GM15510 (cell line): ENCODE results near the gene CHN1.

ENCODE experiments used
- POLR2A ChIP-seq: IDR thresholded peaks from 3 replicates; pipeline ENCODE4 v1.6.1; 2011; ENCODE audit warnings: borderline replicate concordance; ENCODE audit not compliant: insufficient read length; ENCODE audit errors: extremely low read depth

Gene CHN1

GRCh38 chr2:174939046-174939445, 66.1 kb downstream of the CHN1 start:
- no peak for TF ChIP-seq POLR2A

- no peak for TF ChIP-seq POLR2A
These were observed 73.5 kb downstream of the CHN1 start for GRCh38 chr2:174931724-174932123.

- TF ChIP-seq POLR2A: no peak
These were observed 75.4 kb downstream of the CHN1 start for GRCh38 chr2:174929786-174930185.

GRCh38 chr2:174925046-174925784, 80.0 kb downstream of the CHN1 start:
- no peak for TF ChIP-seq POLR2A

GRCh38 chr2:174924061-174924693, 81.0 kb downstream of the CHN1 start:
- no peak for TF ChIP-seq POLR2A

GRCh38 chr2:174919947-174920595, 85.1 kb downstream of the CHN1 start:
- no peak for TF ChIP-seq POLR2A

- no peak for TF ChIP-seq POLR2A
These were observed 86.2 kb downstream of the CHN1 start for GRCh38 chr2:174918886-174919526.

- no peak for TF ChIP-seq POLR2A
These were observed 88.8 kb downstream of the CHN1 start for GRCh38 chr2:174916270-174916930.

- no peak for TF ChIP-seq POLR2A
These were observed 90.1 kb downstream of the CHN1 start for GRCh38 chr2:174914853-174915760.

GRCh38 chr2:174908284-174908683, 96.9 kb downstream of the CHN1 start:
- no peak for TF ChIP-seq POLR2A

- TF ChIP-seq POLR2A: no peak
These were observed 102.0 kb downstream of the CHN1 start for GRCh38 chr2:174903264-174903556.

GRCh38 chr2:174902506-174903263, 102.5 kb downstream of the CHN1 start:
- TF ChIP-seq POLR2A: no peak

GRCh38 chr2:174901075-174901474, 104.1 kb downstream of the CHN1 start:
- TF ChIP-seq POLR2A: no peak

- TF ChIP-seq POLR2A: no peak
These were observed 107.9 kb downstream of the CHN1 start for GRCh38 chr2:174897286-174897685.

- TF ChIP-seq POLR2A: no peak
These were observed 112.2 kb downstream of the CHN1 start for GRCh38 chr2:174893018-174893417.
